Heart right ventricle (tissue), 16 donors: ENCODE results near the gene ATN1. TPM values are rescaled to one million over a fixed set of nuclear protein-coding genes. Genes with fewer than 3 reads are reported as not detected.
"Not testable (repeated sequence)": the region's sequence is repeated elsewhere in the genome, so short reads cannot be mapped to it uniquely, and the experiment has no call there.

Source experiments
- ATAC-seq, 8 donors: fragments of 200-7000 bp; cut with Tn5 transposase; one replicate each; pipeline ENCODE4 v1.9.1; 2020; ENCODE audit warnings: mild to moderate bottlenecking in 8 of 8, moderate library complexity in 8 of 8, moderate number of reproducible peaks in 1 of 8
- DNase-seq, 2 donors: peaks; one replicate each; pipeline ENCODE4 v3.0.0-alpha.2; 2020
- H3K27ac ChIP-seq, 10 donors: fragments of 200-600 bp; sonication (generic) in 2 of 10; one replicate each; pipeline versions ENCODE4 v1.5.0 to v1.8.0; 2020 to 2022; ENCODE audit warnings: mild to moderate bottlenecking in 3 of 10
- H3K27me3 ChIP-seq, 7 donors: fragments of 200-600 bp; one replicate each; pipeline ENCODE4 v1.8.0; 2021 to 2022; ENCODE audit warnings: mild to moderate bottlenecking in 2 of 7
- H3K36me3 ChIP-seq, 9 donors: fragments of 200-600 bp; sonication (generic) in 1 of 9; one replicate each; pipeline versions ENCODE4 v1.5.0 to v1.8.0; 2020 to 2022; ENCODE audit warnings: mild to moderate bottlenecking in 2 of 9
- H3K4me1 ChIP-seq, 9 donors: fragments of 200-600 bp; sonication (generic) in 1 of 9; one replicate each; pipeline versions ENCODE4 v1.5.0 to v1.8.0; 2020 to 2022; ENCODE audit warnings: mild to moderate bottlenecking in 4 of 9
- H3K4me3 ChIP-seq, 10 donors: fragments of 200-600 bp; sonication (generic) in 2 of 10; one replicate each; pipeline versions ENCODE4 v1.5.0 to v1.8.0; 2020 to 2022; ENCODE audit warnings: mild to moderate bottlenecking in 7 of 10, moderate library complexity in 2 of 10
- H3K9me3 ChIP-seq, 11 donors: fragments of 200-600 bp in 10 of 11; sonication (generic) in 2 of 11; one replicate each; pipeline versions ENCODE4 v1.5.0 to v1.8.0; 2013 to 2022; ENCODE audit warnings: mild to moderate bottlenecking in 2 of 11, control low read depth in 1 of 11, moderate library complexity in 1 of 11
- CTCF ChIP-seq, 9 donors: fragments of 200-600 bp; sonication (generic) in 2 of 9; IDR thresholded peaks; one replicate each; pipeline versions ENCODE4 v1.5.0 to v1.8.0; 2021 to 2022; ENCODE audit warnings: antibody characterized with exemption in 9 of 9, mild to moderate bottlenecking in 5 of 9, moderate library complexity in 1 of 9
- WGBS, 2 donors: extraction: QIAGEN DNeasy Blood & Tissue Kit; methylation state at CpG; one replicate each; pipeline ENCODE4 v1.1.7; 2013; ENCODE audit warnings: inconsistent platforms in 1 of 2; 5-methylcytosine and 5-hydroxymethylcytosine counted together
- intact Hi-C, 10 donors: fragments of 100-400 bp; cut with DNase I; formaldehyde crosslinking; loops; one replicate each; pipeline versions ENCODE4 v1.11.1 to v1.14.2; 2022
- polyA plus RNA-seq, 2 donors: library from polyadenylated mRNA; stranded (reverse); fragments of 200-250 nt; gene quantifications; one replicate each; pipeline ENCODE4 v1.2.3, GENCODE V29; 2013
- total RNA-seq, 10 donors: library from RNA; stranded (reverse); fragmentation: NEBNext Ultra II Directional in 3 of 10; extraction: Animal tissue kit (Norgen Biotek cat#: 25700) in 3 of 10; gene quantifications; one replicate each; pipeline versions ENCODE4 v1.2.1 to v1.2.4, GENCODE V29; 2021 to 2023
- donor health status: Arrhythmogenic right ventricular cardiomyopathy.
- donor health status: ischemic (EF 13 %, LVEDD 7.1; RV severe dilation, severe dysfunction).
- donor health status: healthy with polysubstance abuse.
- donor health status: DM: no; HTN: yes; CAD: no.
- donor health status: DM: no; HTN: no; CAD: no.
- donor health status: ischemic (EF 25% LVEDD 6.9; RV normal size, moderate dysfunction).
- donor health status: ischemic (EF 25% LVEDD 5.7; RV mildly dilated, moderate dysfunction).
- donor health status: healthy.
- donor health status: DM: yes; HTN: yes; CAD: no.
- donor health status: Ischemic cardiomyopathy.
- donor health status: ischemic (EF 35%, LVEDD 5.7; RV mildly dilated, moderate dysfunction).
- donor health status: nonischemic (EF 11% LVEDD 7.7; RV severe dilation, severe dysfunction).
- donor health status: DM: yes; HTN: yes; CAD: no.
- donor health status: PGD.
- donor health status: ischemic (EF 29% LVEDD 5.4; RV normal size, mild dysfunction).
- donor health status: nonischemic (EF 23%, LVEDD 6.1; RV moderate dilation, normal function).

Gene ATN1
- total and polyA plus RNA-seq, 12 donors, result 48.7 to 96.7 (median 65.8) TPM

GRCh38 chr12:6884539-6884938 lies 43.2 kb upstream of the ATN1 start:
- 68 to 78% methylated on average over 22 of the region's 22 CpGs for WGBS, 2 donors
- no peak for DNase-seq
- peaks cover 0 to 36% (median 0%) of the 10 kb centered on the region in 9 donors for H3K36me3 ChIP-seq
- H3K9me3 ChIP-seq, result no peaks in the 10 kb centered on the region
- no peak overlapping the region for H3K27ac ChIP-seq
- no peak for TF ChIP-seq CTCF (IDR thresholded peaks at IDR 0.05)
- H3K4me1 ChIP-seq, result peaks cover 0 to 6% (median 0%) of the 10 kb centered on the region in 9 donors
- no peak for ATAC-seq
- intact Hi-C loops, result no loop called here
- H3K27me3 ChIP-seq, result no peaks in the 10 kb centered on the region
- no peak overlapping the region for H3K4me3 ChIP-seq

DNA sequence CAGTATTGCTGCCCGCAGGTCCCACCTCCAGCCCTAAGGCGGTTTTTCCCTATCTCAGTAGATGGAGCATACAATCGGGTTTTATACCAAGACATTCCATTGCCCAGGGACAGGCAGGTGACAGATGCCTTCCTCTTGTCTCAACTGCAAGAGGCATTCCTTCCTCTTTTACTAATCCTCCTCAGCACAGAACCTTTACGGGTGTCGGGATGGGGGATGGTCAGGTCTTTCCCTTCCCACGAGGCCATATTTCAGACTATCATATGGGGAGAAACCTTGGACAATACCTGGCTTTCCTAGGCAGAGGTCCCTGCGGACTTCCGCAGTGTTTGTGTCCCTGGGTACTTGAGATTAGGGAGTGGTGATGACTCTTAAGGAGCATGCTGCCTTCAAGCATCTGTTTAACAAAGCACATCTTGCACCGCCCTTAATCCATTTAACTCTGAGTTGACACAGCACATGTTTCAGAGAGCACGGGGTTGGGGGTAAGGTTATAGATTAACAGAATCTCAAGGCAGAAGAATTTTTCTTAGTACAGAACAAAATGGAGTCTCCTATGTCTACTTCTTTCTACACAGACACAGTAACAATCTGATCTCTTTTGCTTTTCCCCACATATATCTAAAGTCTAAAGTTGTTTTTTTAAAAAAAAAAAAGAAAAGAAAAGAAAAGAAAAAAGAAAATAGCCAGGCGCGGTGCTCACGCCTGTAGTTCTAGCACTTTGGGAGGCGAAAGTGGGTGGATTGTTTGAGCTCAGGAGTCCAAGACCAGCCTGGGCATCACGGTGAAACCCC lies 41.4 kb upstream of the ATN1 start:
- H3K27me3 ChIP-seq, H3K9me3 ChIP-seq, intact Hi-C loops, DNase-seq, H3K27ac ChIP-seq, ATAC-seq, H3K4me3 ChIP-seq: not testable (repeated sequence)
- 78% methylated on average over 12 of the region's 15 CpGs for WGBS, 2 donors
- Histone ChIP-seq H3K4me1 (peaks cover 0 to 17% (median 5%) of the 10 kb centered on the region in 9 donors), H3K36me3 (peaks cover 0 to 36% (median 0%) of the 10 kb centered on the region in 9 donors)

DNA sequence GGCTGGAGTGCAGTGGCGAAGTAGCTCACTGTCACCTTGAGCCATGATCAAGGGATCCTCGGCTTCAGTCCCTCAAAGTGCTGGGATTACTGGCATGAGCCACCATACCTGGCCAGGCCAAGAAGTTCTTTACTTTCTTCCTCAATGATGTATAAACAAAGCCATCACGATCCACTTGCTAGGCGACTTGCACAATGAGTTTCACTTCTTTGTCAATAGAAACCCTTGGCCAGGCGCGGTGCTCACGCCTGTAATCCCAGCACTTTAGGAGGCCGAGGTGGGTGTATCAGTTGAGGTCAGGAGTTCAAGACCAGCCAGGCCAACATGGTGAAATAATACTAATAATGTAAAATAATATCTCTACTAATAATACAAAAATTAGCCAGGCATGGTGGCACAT lies 40.3 kb upstream of the ATN1 start:
- no peaks in the 10 kb centered on the region for H3K27me3 ChIP-seq
- no peak overlapping the region for H3K27ac ChIP-seq
- DNase-seq (no peak), ATAC-seq (no peak)
- no peak overlapping the region for H3K4me3 ChIP-seq
- H3K36me3 ChIP-seq, result peaks cover 0 to 34% (median 0%) of the 10 kb centered on the region in 9 donors
- no peaks in the 10 kb centered on the region for H3K9me3 ChIP-seq
- peaks cover 0 to 22% (median 11%) of the 10 kb centered on the region in 9 donors for H3K4me1 ChIP-seq
- intact Hi-C loops, result no loop called here
- no peak for TF ChIP-seq CTCF (IDR thresholded peaks at IDR 0.05)
- WGBS, 2 donors, result 82 to 85% methylated on average over 8 of the region's 8 CpGs

DNA sequence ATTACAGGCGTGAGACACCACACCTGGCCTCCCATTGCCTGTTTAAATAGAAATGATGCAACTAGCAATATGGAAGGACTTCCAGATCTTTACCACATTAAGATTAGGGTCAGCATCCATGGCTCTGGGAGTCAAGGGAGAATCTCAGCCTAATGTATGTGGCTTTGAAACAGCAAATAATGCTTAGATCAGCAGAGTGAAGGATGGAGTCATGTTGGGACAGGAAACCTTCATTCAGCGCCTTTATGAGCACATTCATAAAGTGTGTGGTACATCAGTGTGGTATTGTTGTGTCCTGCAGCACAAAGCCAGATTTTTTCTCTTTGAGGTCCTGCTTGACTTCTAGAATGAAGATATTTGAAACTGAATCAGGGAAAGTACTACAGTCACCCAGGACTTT lies 39.4 kb upstream of the ATN1 start:
- peaks cover 0 to 22% (median 11%) of the 10 kb centered on the region in 9 donors for H3K4me1 ChIP-seq
- no peak for DNase-seq
- no peak for TF ChIP-seq CTCF (IDR thresholded peaks at IDR 0.05)
- 86 to 92% methylated on average over 2 of the region's 2 CpGs for WGBS, 2 donors
- intact Hi-C loops, result no loop called here
- peaks cover 0 to 25% (median 0%) of the 10 kb centered on the region in 9 donors for H3K36me3 ChIP-seq
- H3K27ac ChIP-seq, result no peak overlapping the region
- H3K27me3 ChIP-seq, result no peaks in the 10 kb centered on the region
- H3K9me3 ChIP-seq, result no peaks in the 10 kb centered on the region
- ATAC-seq, result no peak
- no peak overlapping the region for H3K4me3 ChIP-seq

DNA sequence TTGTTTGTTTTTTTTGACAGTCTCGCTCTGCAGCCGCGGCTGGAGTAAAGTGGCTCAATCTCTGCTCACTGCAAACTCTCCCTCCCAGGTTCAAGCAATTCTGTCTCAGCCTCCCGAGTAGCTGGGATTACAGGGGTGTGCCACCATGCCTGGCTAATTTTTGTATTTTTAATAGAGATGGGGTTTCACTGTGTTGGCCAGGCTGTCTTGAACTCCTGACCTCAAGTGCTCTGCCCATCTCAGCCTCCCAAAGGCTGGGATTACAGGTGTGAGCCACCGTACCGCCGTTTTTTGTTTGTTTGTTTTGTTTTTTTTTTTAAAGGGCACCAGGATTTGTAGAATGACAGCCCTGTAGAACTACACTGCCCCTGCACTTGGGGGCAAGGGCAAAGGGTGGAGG lies 39.0 kb upstream of the ATN1 start:
- H3K9me3 ChIP-seq, ATAC-seq, H3K4me3 ChIP-seq, H3K27ac ChIP-seq, H3K27me3 ChIP-seq, DNase-seq, intact Hi-C loops: not testable (repeated sequence)
- Histone ChIP-seq H3K4me1 (peaks cover 0 to 22% (median 11%) of the 10 kb centered on the region in 9 donors), H3K36me3 (peaks cover 0 to 21% (median 0%) of the 10 kb centered on the region in 9 donors)
- WGBS, 2 donors, result 81% methylated on average over 7 of the region's 7 CpGs

GRCh38 chr12:6889775-6890573 lies 37.8 kb upstream of the ATN1 start:
- not testable (repeated sequence) for H3K27me3 ChIP-seq, ATAC-seq, H3K36me3 ChIP-seq, H3K9me3 ChIP-seq, DNase-seq
- WGBS, 2 donors, result 94 to 98% methylated on average over 21 of the region's 21 CpGs
- H3K4me1 ChIP-seq, result peaks cover 0 to 22% (median 11%) of the 10 kb centered on the region in 9 donors
- intact Hi-C loops, result loop anchor here in 3 of 10 donors (1.0 to 2.0 kb wide), 2 partner anchors 17 to 38 kb away; partner anchors contain the start of genes SPSB2 (in 2 of the 3) and USP5 (in 1 of the 3)
- H3K27ac ChIP-seq, result peak overlapping the region in 8 of 10 donors; percentile 84 to 94 (median 90)
- H3K4me3 ChIP-seq, result peak overlapping the region in 3 of 10 donors; percentile 52 to 63 (median 61)
